Skeletal muscle cell (primary cell): ENCODE results near the gene AFF3.

ENCODE experiments used
- DNase-seq: peaks from one replicate; pipeline ENCODE4 v3.0.0-alpha.2; 2010; ENCODE audit warnings: low read depth
- H3K4me3 ChIP-seq: 2 replicates; pipeline ENCODE4 v1.5.1; 2011; ENCODE audit warnings: low read depth, mild to moderate bottlenecking, control low read depth, low read length, moderate library complexity

The AFF3 gene

GRCh38 chr2:100019499-100019898 lies 122.9 kb downstream of the AFF3 start:
- DNase-seq = no peak
- no peak overlapping the region for H3K4me3 ChIP-seq

- DNase-seq = no peak
- no peak overlapping the region for H3K4me3 ChIP-seq
Observed at GRCh38 chr2:100018341-100019193, 123.8 kb downstream of the AFF3 start.

- peak; percentile 77 for DNase-seq
- no peak overlapping the region for H3K4me3 ChIP-seq
Observed at GRCh38 chr2:100017633-100018032, 124.8 kb downstream of the AFF3 start.

GRCh38 chr2:100016756-100017155 lies 125.6 kb downstream of the AFF3 start:
- no peak overlapping the region for H3K4me3 ChIP-seq
- no peak for DNase-seq

- no peak for DNase-seq
- H3K4me3 ChIP-seq = no peak overlapping the region
Observed at GRCh38 chr2:100015849-100016248, 126.5 kb downstream of the AFF3 start.

GRCh38 chr2:100013892-100014677 lies 128.3 kb downstream of the AFF3 start:
- H3K4me3 ChIP-seq = no peak overlapping the region
- DNase-seq = peak; percentile 94

- H3K4me3 ChIP-seq = no peak overlapping the region
- DNase-seq = no peak
Observed at GRCh38 chr2:100012561-100012960, 129.8 kb downstream of the AFF3 start.

GRCh38 chr2:100011272-100011731 lies 131.1 kb downstream of the AFF3 start:
- peak; percentile 96 for DNase-seq
- no peak overlapping the region for H3K4me3 ChIP-seq

GRCh38 chr2:100010606-100011005 lies 131.8 kb downstream of the AFF3 start:
- H3K4me3 ChIP-seq = no peak overlapping the region
- no peak for DNase-seq

GRCh38 chr2:100009743-100010142 lies 132.6 kb downstream of the AFF3 start:
- H3K4me3 ChIP-seq = no peak overlapping the region
- no peak for DNase-seq

GRCh38 chr2:100008956-100009355 lies 133.4 kb downstream of the AFF3 start:
- H3K4me3 ChIP-seq = no peak overlapping the region
- no peak for DNase-seq

GRCh38 chr2:100006516-100006915 lies 135.9 kb downstream of the AFF3 start:
- no peak for DNase-seq
- H3K4me3 ChIP-seq = no peak overlapping the region

- no peak overlapping the region for H3K4me3 ChIP-seq
- DNase-seq = no peak
Observed at GRCh38 chr2:100004959-100005387, 137.4 kb downstream of the AFF3 start.

GRCh38 chr2:100004348-100004884 lies 138.0 kb downstream of the AFF3 start:
- no peak overlapping the region for H3K4me3 ChIP-seq
- DNase-seq = no peak

GRCh38 chr2:100002059-100002458 lies 140.3 kb downstream of the AFF3 start:
- no peak overlapping the region for H3K4me3 ChIP-seq
- no peak for DNase-seq

GRCh38 chr2:100000915-100001707 lies 141.3 kb downstream of the AFF3 start:
- no peak overlapping the region for H3K4me3 ChIP-seq
- no peak for DNase-seq

GRCh38 chr2:99998651-99999320 lies 143.6 kb downstream of the AFF3 start:
- H3K4me3 ChIP-seq = no peak overlapping the region
- DNase-seq = no peak

GRCh38 chr2:99989905-99990304 lies 152.5 kb downstream of the AFF3 start:
- no peak overlapping the region for H3K4me3 ChIP-seq
- DNase-seq = no peak

- no peak overlapping the region for H3K4me3 ChIP-seq
- no peak for DNase-seq
Observed at GRCh38 chr2:99988599-99988998, 153.8 kb downstream of the AFF3 start.
